Vagina (tissue), 2 donors: ENCODE measurements around the gene RPRML.

Experiments
- POLR2A ChIP-seq, 2 donors: fragments of 450-650 bp; IDR thresholded peaks; one replicate each; pipeline ENCODE4 v1.6.1; 2017; ENCODE audit warnings: antibody characterized with exemption in 2 of 2, mild to moderate bottlenecking in 2 of 2, moderate library complexity in 2 of 2
- POLR2AphosphoS5 ChIP-seq, 2 donors: sonication (generic); formaldehyde crosslinking; IDR thresholded peaks; one replicate each; pipeline ENCODE4 v1.9.0; 2017; ENCODE audit warnings: antibody characterized with exemption in 2 of 2, mild to moderate bottlenecking in 2 of 2, low read depth in 1 of 2; ENCODE audit not compliant: insufficient read depth in 1 of 2
- TF ChIP-seq, protein P1 (sequence below), 3 experiments: fragments of 450-650 bp in 2 of 3; fragments of 200-600 bp in 1 of 3; sonication (generic) in 1 of 3; IDR thresholded peaks; one replicate each; pipeline ENCODE4 v1.5.1; 2017 to 2019; ENCODE audit warnings: antibody characterized with exemption in 3 of 3, mild to moderate bottlenecking in 2 of 3, moderate library complexity in 2 of 3

DNA sequence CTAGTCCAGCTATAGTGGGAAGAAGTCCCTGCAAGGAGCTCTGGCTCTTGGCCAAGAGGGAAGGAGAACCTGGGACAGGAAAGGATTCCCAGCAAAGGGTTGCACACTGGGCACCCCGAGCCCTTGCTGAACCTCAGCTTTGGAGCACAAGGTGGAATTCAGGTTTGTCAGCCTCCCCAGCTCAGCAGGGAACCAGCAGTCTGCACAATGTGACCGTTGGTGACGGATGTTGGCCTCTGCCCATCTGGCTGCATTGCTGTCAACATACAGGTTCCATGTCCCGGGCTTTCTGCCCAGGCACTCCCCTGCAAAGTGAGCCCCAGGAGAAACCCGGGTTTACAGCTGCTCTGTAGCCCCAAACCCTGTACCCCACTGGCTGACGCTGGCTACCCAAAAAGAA, 6.7 kb downstream of the RPRML start:
- TF ChIP-seq, protein P1, sequence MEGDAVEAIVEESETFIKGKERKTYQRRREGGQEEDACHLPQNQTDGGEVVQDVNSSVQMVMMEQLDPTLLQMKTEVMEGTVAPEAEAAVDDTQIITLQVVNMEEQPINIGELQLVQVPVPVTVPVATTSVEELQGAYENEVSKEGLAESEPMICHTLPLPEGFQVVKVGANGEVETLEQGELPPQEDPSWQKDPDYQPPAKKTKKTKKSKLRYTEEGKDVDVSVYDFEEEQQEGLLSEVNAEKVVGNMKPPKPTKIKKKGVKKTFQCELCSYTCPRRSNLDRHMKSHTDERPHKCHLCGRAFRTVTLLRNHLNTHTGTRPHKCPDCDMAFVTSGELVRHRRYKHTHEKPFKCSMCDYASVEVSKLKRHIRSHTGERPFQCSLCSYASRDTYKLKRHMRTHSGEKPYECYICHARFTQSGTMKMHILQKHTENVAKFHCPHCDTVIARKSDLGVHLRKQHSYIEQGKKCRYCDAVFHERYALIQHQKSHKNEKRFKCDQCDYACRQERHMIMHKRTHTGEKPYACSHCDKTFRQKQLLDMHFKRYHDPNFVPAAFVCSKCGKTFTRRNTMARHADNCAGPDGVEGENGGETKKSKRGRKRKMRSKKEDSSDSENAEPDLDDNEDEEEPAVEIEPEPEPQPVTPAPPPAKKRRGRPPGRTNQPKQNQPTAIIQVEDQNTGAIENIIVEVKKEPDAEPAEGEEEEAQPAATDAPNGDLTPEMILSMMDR (IDR thresholded peaks at IDR 0.05): no peak
- TF ChIP-seq POLR2AphosphoS5 (IDR thresholded peaks at IDR 0.05; ENCODE audit: insufficient read depth in 1 of 2, low read depth in 1 of 2) (no peak), POLR2A (IDR thresholded peaks at IDR 0.05) (no peak)
